Measurements from ENCODE around the gene KRTAP5-1. TPM values are rescaled to one million over a fixed set of nuclear protein-coding genes. Genes with fewer than 3 reads are reported as not detected.
"Not testable (repeated sequence)": the region's sequence is repeated elsewhere in the genome, so short reads cannot be mapped to it uniquely, and the experiment has no call there.

Gene KRTAP5-1
- total RNA-seq, 1 donor from 2014 or later, result not detected

GRCh38 chr11:1586699-1587098, 1.6 kb upstream of the KRTAP5-1 start:
- TF ChIP-seq, protein P1, sequence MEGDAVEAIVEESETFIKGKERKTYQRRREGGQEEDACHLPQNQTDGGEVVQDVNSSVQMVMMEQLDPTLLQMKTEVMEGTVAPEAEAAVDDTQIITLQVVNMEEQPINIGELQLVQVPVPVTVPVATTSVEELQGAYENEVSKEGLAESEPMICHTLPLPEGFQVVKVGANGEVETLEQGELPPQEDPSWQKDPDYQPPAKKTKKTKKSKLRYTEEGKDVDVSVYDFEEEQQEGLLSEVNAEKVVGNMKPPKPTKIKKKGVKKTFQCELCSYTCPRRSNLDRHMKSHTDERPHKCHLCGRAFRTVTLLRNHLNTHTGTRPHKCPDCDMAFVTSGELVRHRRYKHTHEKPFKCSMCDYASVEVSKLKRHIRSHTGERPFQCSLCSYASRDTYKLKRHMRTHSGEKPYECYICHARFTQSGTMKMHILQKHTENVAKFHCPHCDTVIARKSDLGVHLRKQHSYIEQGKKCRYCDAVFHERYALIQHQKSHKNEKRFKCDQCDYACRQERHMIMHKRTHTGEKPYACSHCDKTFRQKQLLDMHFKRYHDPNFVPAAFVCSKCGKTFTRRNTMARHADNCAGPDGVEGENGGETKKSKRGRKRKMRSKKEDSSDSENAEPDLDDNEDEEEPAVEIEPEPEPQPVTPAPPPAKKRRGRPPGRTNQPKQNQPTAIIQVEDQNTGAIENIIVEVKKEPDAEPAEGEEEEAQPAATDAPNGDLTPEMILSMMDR (conservative IDR thresholded peaks at IDR 0.05; ENCODE audit: low read depth, low read length), result no peak
- no peak for DNase-seq (ENCODE audit: low read depth)
- no peak overlapping the region for H3K4me3 ChIP-seq (ENCODE audit: low read depth, low read length)

- H3K4me3 ChIP-seq (ENCODE audit: low read depth, low read length); DNase-seq (ENCODE audit: low read depth): not testable (repeated sequence)
Measured at GRCh38 chr11:1582909-1583308, 2.2 kb downstream of the KRTAP5-1 start.

DNA sequence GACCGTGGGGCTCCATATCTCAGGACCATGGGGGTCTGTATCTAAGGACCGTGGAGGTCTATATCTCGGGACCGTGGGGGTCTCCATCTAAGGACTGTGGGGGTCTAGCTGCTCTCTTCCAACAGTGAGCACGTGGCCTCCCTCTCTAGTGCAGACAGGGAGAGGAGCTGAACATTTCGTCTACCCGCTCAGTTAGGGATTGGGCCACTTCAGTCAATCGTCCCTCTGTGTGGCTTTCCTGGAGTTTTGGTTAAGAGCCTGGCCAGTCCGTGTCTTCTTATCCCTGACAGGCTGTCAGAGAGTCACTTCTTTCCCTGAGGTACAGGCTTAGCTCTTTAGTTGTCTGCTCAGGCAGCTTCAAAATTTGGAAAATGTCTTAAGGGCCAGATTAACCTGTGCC, 3.1 kb downstream of the KRTAP5-1 start:
- DNase-seq (ENCODE audit: low read depth), result no peak
- no peak overlapping the region for H3K4me3 ChIP-seq (ENCODE audit: low read depth, low read length)
- TF ChIP-seq, protein P1 (conservative IDR thresholded peaks at IDR 0.05; ENCODE audit: low read depth, low read length), result no peak

GRCh38 chr11:1576825-1577224, 8.3 kb downstream of the KRTAP5-1 start:
- no peak overlapping the region for H3K4me3 ChIP-seq (ENCODE audit: low read depth, low read length)
- TF ChIP-seq, protein P1 (conservative IDR thresholded peaks at IDR 0.05; ENCODE audit: low read depth, low read length), result no peak
- DNase-seq (ENCODE audit: low read depth), result no peak

DNA sequence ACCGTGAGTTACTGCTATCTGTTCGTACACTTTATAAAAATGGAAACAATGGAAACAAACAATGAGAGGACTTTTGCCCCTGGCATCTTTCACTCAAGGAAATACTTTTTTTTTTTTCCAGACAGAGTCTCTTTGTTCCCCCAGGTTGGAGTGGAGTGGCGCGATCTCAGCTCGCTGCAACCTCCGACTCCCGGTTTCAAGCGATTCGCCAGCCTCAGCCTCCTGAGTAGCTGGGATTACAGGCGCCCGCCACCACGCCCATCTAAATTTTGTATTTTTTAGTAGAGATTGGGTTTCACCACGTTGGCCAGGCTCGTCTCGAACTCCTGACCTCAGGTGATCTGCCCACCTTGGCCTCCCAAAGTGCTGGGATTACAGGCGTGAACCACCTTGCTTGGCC, 9.3 kb downstream of the KRTAP5-1 start:
- not testable (repeated sequence) for DNase-seq (ENCODE audit: low read depth); H3K4me3 ChIP-seq (ENCODE audit: low read depth, low read length)

DNA sequence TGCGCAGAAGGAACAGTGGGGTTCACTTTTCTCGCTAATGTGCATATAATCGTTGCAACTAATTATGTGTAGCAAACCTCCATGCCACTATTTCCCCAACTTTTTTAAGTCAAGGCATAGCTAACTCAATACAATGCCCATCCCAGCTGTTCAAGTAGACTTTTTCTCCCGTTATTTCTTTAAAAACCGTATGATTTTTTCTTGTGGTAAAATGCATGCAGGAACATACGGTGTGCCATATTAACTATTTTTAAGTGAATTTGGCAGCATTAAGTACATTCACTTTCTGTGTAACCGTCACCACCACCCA, 10.2 kb downstream of the KRTAP5-1 start:
- no peak for DNase-seq (ENCODE audit: low read depth)
- TF ChIP-seq, protein P1 (conservative IDR thresholded peaks at IDR 0.05; ENCODE audit: low read depth, low read length), result no peak
- H3K4me3 ChIP-seq (ENCODE audit: low read depth, low read length), result no peak overlapping the region

DNA sequence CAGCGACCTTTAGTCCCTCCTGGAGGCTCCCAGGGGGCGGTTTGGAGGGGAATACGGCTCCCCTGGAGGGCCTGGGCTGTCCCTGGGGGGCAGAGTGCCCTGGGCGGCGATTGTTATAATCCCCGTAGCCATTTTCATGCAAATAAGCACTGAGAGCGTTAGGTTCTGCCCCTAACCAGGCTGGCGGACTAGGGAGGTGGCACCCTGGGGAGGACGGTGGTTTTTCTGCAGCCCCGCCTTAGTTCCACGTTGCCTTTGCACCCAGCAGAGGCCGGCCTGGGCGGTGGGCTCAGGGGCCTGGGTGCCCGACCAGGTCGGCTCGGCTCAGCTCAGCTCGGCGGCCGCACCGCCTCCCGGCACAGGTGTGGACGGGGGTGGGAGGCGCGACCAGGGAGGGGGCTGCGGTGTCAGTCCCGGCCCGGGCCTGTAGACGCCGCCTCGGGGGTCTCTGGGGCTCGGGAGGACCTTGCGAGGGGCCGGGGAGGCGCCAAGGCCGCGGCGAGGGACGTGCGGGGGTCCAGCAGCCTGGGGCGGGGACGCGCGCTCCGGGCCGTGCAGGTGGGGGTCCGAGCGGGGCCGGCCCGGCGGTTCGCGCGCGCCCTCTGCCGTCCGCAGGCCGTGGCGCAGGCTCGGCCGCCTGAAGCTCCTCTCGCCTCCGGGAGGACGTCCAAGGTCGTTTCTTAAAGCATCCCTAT, 10.7 kb downstream of the KRTAP5-1 start:
- TF ChIP-seq, protein P1 (conservative IDR thresholded peaks at IDR 0.05; ENCODE audit: low read depth, low read length), result peak; percentile 63
- H3K4me3 ChIP-seq (ENCODE audit: low read depth, low read length), result peak overlapping the region; percentile 38
- no peak for DNase-seq (ENCODE audit: low read depth)

GRCh38 chr11:1573903-1574237, 11.2 kb downstream of the KRTAP5-1 start:
- DNase-seq (ENCODE audit: low read depth), result no peak
- TF ChIP-seq, protein P1 (conservative IDR thresholded peaks at IDR 0.05; ENCODE audit: low read depth, low read length), result no peak
- peak overlapping the region; percentile 38 for H3K4me3 ChIP-seq (ENCODE audit: low read depth, low read length)

Data from epithelial cell of proximal tubule (primary cell).